Astrocyte of the cerebellum (primary cell): Measurements from ENCODE around the gene SIVA1.

ENCODE experiments used
- DNase-seq: peaks from one replicate; pipeline ENCODE4 v3.0.0-alpha.2; 2011; ENCODE audit warnings: low read depth
- H3K4me3 ChIP-seq: 2 replicates; pipeline ENCODE4 v1.5.1; 2011; ENCODE audit warnings: mild to moderate bottlenecking, low read depth, low read length, moderate library complexity
- CTCF ChIP-seq: IDR thresholded peaks from 2 replicates; pipeline ENCODE4 v1.5.1; 2012; ENCODE audit warnings: low read length, low read depth, moderate library complexity, mild to moderate bottlenecking; ENCODE audit errors: missing control alignments
- in situ Hi-C: cut with HindIII; loops from 2 replicates; pipeline ENCODE4 v1.10.0; 2017; ENCODE audit warnings: low sequenced_read_pairs

Gene SIVA1

GRCh38 chr14:104776481-104776880 is 23.5 kb downstream of the SIVA1 start:
- in situ Hi-C loops = loop anchor here (10.0 kb wide), 1 partner anchor 48 kb away; no protein-coding TSS in a partner anchor
- no peak for TF ChIP-seq CTCF
- no peak for DNase-seq
- no peak overlapping the region for H3K4me3 ChIP-seq

GRCh38 chr14:104776961-104777807 is 24.2 kb downstream of the SIVA1 start:
- in situ Hi-C loops = loop anchor here (10.0 kb wide), 1 partner anchor 48 kb away; no protein-coding TSS in a partner anchor
- TF ChIP-seq CTCF = no peak
- H3K4me3 ChIP-seq = no peak overlapping the region
- no peak for DNase-seq

GRCh38 chr14:104777808-104778249 is 24.9 kb downstream of the SIVA1 start:
- DNase-seq = no peak
- in situ Hi-C loops = loop anchor here (10.0 kb wide), 1 partner anchor 47 kb away; no protein-coding TSS in a partner anchor
- no peak overlapping the region for H3K4me3 ChIP-seq
- TF ChIP-seq CTCF = no peak

GRCh38 chr14:104778694-104779331 is 25.9 kb downstream of the SIVA1 start:
- no peak overlapping the region for H3K4me3 ChIP-seq
- in situ Hi-C loops = loop anchor here (10.0 kb wide), 1 partner anchor 46 kb away; no protein-coding TSS in a partner anchor
- TF ChIP-seq CTCF = no peak
- no peak for DNase-seq

GRCh38 chr14:104779776-104780512 is 27.0 kb downstream of the SIVA1 start:
- no peak overlapping the region for H3K4me3 ChIP-seq
- no peak for DNase-seq
- in situ Hi-C loops = loop anchor here (10.0 kb wide), 1 partner anchor 45 kb away; no protein-coding TSS in a partner anchor
- TF ChIP-seq CTCF = no peak

GRCh38 chr14:104780513-104781030 is 27.6 kb downstream of the SIVA1 start:
- in situ Hi-C loops = no loop called here
- no peak overlapping the region for H3K4me3 ChIP-seq
- DNase-seq = no peak
- TF ChIP-seq CTCF = no peak
